Lung (tissue), 12 donors: ENCODE data around the gene ALX4. TPM values are rescaled to one million over a fixed set of nuclear protein-coding genes. Genes with fewer than 3 reads are reported as not detected.

Source experiments
- ATAC-seq: fragments of 200-7000 bp; cut with Tn5 transposase; one replicate; pipeline ENCODE4 v1.9.1; 2020; ENCODE audit warnings: moderate number of reproducible peaks; ENCODE audit not compliant: insufficient read depth, low FRiP score
- DNase-seq, 3 donors: peaks; one replicate each; pipeline ENCODE4 v3.0.0-alpha.2; 2013 to 2017
- H3K27ac ChIP-seq, 2 donors: one replicate each; pipeline ENCODE4 v1.5.1; 2013; ENCODE audit warnings: mild to moderate bottlenecking in 2 of 2, moderate library complexity in 2 of 2, control low read depth in 1 of 2, inconsistent platforms in 1 of 2, low read depth in 1 of 2, low read length in 1 of 2
- H3K27me3 ChIP-seq, 3 donors: one replicate each; pipeline ENCODE4 v1.5.1; 2013; ENCODE audit warnings: low read length in 2 of 3; ENCODE audit not compliant: control insufficient read depth in 3 of 3, insufficient read depth in 3 of 3
- H3K36me3 ChIP-seq, 4 donors: one replicate each; pipeline ENCODE4 v1.5.1; 2013; ENCODE audit warnings: low read length in 4 of 4, mild to moderate bottlenecking in 1 of 4, moderate library complexity in 1 of 4; ENCODE audit not compliant: control insufficient read depth in 4 of 4, insufficient read depth in 4 of 4
- H3K4me1 ChIP-seq, 5 donors: one replicate each; pipeline ENCODE4 v1.5.1; 2013; ENCODE audit warnings: low read length in 5 of 5, mild to moderate bottlenecking in 2 of 5, moderate library complexity in 1 of 5; ENCODE audit not compliant: control insufficient read depth in 5 of 5, insufficient read depth in 5 of 5
- H3K4me3 ChIP-seq: one replicate; pipeline ENCODE4 v1.5.1; 2013; ENCODE audit warnings: mild to moderate bottlenecking, control low read depth, moderate library complexity
- H3K9ac ChIP-seq, 2 donors: one replicate each; pipeline ENCODE4 v1.5.1; 2013; ENCODE audit warnings: low read length in 2 of 2, control low read depth in 1 of 2; ENCODE audit not compliant: insufficient read depth in 1 of 2
- H3K9me3 ChIP-seq, 4 donors: one replicate each; pipeline ENCODE4 v1.5.1; 2013; ENCODE audit warnings: low read length in 3 of 4, mild to moderate bottlenecking in 1 of 4, moderate library complexity in 1 of 4; ENCODE audit not compliant: control insufficient read depth in 4 of 4, insufficient read depth in 3 of 4
- WGBS, 2 donors: extraction: QIAGEN DNeasy Blood & Tissue Kit; methylation state at CpG; one replicate each; pipeline ENCODE4 v1.1.7; 2013; 5-methylcytosine and 5-hydroxymethylcytosine counted together
- polyA plus RNA-seq, 2 donors: library from polyadenylated mRNA; stranded (reverse); fragments of 200-250 nt; gene quantifications; one replicate each; pipeline ENCODE4 v1.2.1, GENCODE V29; 2013
- total RNA-seq, 2 donors: library from RNA; depleted of rRNA in 1 of 2; stranded (reverse); fragments of >200 nt in 1 of 2; gene quantifications; one replicate each; pipeline ENCODE4 v1.2.1, GENCODE V29; 2014 to 2021
- TF ChIP-seq, protein P1 (sequence below): IDR thresholded peaks from 2 replicates; pipeline ENCODE4 v1.5.1; 2012; ENCODE audit warnings: mild to moderate bottlenecking; ENCODE audit errors: control extremely low read depth, extremely low read depth
- donor health status: control.
- donor health status: control.
- donor health status: Bipolar disorder and iron deficiency.
- donor health status: healthy.
- donor health status: DM: yes; HTN: yes; CAD: no.

The ALX4 gene
- total and polyA plus RNA-seq, 4 donors = 0.01 to 0.06 TPM; not detected in 2

DNA sequence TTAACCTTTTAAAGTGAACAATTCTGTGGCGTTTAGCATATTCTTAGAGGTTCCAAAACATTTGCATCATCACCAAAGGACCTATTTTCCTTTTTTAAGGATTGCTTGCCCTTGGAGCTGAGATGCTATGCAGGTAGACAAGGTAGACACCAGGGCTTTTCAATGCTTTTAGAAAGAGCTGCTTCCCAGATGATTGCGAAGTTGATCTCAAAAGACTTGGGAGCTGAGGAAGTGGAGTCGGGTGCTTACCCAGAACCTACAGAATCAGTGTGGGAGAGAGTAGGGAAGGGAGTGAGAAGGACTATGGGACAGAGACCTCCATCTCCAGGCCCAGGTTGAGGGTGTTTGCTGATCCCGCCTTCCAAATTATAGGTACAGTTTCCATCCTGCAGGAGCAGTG, 11.1 kb upstream of the ALX4 start:
- Histone ChIP-seq H3K27ac (no peak overlapping the region), H3K9me3 (peaks cover 0 to 11% (median 0%) of the 10 kb centered on the region in 4 donors), H3K4me1 (peaks cover 0 to 19% (median 3%) of the 10 kb centered on the region in 5 donors), H3K36me3 (no peaks in the 10 kb centered on the region), H3K4me3 (no peak overlapping the region), H3K9ac (no peak overlapping the region), H3K27me3 (peaks cover 34 to 87% (median 79%) of the 10 kb centered on the region in 3 donors)
- no peak for DNase-seq
- 10% methylated on average over 4 of the region's 4 CpGs for WGBS, 2 donors
- TF ChIP-seq, protein P1, sequence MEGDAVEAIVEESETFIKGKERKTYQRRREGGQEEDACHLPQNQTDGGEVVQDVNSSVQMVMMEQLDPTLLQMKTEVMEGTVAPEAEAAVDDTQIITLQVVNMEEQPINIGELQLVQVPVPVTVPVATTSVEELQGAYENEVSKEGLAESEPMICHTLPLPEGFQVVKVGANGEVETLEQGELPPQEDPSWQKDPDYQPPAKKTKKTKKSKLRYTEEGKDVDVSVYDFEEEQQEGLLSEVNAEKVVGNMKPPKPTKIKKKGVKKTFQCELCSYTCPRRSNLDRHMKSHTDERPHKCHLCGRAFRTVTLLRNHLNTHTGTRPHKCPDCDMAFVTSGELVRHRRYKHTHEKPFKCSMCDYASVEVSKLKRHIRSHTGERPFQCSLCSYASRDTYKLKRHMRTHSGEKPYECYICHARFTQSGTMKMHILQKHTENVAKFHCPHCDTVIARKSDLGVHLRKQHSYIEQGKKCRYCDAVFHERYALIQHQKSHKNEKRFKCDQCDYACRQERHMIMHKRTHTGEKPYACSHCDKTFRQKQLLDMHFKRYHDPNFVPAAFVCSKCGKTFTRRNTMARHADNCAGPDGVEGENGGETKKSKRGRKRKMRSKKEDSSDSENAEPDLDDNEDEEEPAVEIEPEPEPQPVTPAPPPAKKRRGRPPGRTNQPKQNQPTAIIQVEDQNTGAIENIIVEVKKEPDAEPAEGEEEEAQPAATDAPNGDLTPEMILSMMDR = no peak
- no peak for ATAC-seq

DNA sequence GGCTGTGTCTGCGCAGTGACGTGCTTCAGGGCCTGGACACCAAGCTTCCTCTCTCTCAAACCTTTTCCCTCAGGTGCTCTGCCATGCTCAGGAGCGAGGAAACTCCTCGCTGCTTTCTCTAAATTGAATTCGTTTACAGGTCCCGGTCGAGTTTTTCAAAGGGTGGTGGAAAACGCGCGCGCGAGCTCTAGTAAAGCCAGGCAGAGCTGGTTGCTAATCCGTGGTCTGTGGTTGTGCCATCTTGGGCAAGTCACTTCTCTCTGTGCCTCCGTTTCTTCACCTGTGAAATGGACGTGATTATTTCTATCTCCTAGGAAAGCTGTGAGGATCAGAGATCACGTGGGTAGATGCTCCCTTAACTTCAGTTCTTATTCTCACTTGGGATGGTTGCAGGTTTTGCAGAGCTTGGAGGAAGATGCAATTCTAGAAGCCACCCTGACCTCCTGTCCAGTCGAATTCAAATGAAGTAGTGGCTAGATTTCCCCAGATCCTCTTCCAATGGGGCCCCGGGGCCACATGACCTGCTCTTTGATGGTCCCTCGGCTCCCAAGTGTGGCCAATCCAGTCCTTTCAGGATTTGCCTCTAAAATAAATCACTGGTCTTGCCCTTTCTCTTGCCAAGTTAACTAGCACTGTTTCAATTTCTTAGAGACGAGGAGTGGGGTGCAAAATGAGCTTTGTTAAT, 10.5 kb upstream of the ALX4 start:
- Histone ChIP-seq H3K27ac (no peak overlapping the region), H3K9ac (no peak overlapping the region), H3K27me3 (peaks cover 40 to 89% (median 84%) of the 10 kb centered on the region in 3 donors), H3K36me3 (no peaks in the 10 kb centered on the region), H3K4me1 (peaks cover 2 to 22% (median 4%) of the 10 kb centered on the region in 5 donors), H3K9me3 (peaks cover 0 to 11% (median 0%) of the 10 kb centered on the region in 4 donors), H3K4me3 (no peak overlapping the region)
- WGBS, 2 donors = 8 to 9% methylated on average over 20 of the region's 20 CpGs
- DNase-seq (no peak), ATAC-seq (no peak)
- TF ChIP-seq, protein P1 = no peak

DNA sequence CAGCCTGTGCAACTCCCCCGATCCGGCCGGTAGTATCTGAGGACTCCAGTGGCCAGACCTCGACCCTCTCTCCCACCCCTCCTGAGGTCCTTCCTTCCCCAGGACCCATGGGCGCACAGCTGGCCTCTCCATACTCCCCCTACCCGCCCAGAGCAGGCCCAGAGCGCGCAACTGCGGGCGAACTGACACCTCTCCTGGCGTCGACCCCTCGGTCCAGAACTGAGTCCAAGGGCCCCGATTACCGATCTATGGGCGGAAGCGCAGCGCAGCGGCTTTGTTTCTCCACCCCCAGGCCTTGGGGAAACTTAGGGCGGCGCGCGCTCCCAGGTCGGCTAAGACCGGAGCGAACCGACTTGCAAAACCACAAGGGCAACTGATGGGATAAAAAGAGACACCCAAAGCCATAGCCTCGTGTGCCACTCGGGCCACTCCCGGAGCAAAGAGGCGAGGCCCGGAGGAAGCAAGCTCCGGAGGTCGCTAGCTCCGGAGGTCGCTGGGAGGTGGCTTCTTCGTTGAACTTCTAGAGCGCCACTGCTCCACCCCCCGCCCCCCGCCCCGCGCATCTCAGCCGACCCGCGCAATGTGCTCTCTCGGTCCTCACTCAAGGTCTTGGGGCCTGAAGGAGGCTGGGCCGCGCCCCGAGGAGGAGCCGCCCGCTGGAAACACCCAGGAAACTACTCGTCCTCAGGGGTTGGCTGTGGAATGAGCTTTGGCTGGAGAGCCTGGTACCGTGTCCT, 9.8 kb upstream of the ALX4 start:
- H3K27ac ChIP-seq = no peak overlapping the region
- no peaks in the 10 kb centered on the region for H3K36me3 ChIP-seq
- TF ChIP-seq, protein P1 = no peak
- no peak for DNase-seq
- H3K4me3 ChIP-seq = no peak overlapping the region
- WGBS, 2 donors = 3% methylated on average over 46 to 53 of the region's 53 CpGs
- H3K9me3 ChIP-seq = peaks cover 0 to 14% (median 0%) of the 10 kb centered on the region in 4 donors
- peaks cover 42 to 94% (median 91%) of the 10 kb centered on the region in 3 donors for H3K27me3 ChIP-seq
- no peak overlapping the region for H3K9ac ChIP-seq
- H3K4me1 ChIP-seq = peaks cover 3 to 22% (median 4%) of the 10 kb centered on the region in 5 donors
- ATAC-seq = no peak
